ENCODE results near the gene RCSD1. TPM values are rescaled to one million over a fixed set of nuclear protein-coding genes. Genes with fewer than 3 reads are reported as not detected.
"Not testable (repeated sequence)": the region's sequence is repeated elsewhere in the genome, so short reads cannot be mapped to it uniquely, and the experiment has no call there.

RCSD1 gene, protein sequence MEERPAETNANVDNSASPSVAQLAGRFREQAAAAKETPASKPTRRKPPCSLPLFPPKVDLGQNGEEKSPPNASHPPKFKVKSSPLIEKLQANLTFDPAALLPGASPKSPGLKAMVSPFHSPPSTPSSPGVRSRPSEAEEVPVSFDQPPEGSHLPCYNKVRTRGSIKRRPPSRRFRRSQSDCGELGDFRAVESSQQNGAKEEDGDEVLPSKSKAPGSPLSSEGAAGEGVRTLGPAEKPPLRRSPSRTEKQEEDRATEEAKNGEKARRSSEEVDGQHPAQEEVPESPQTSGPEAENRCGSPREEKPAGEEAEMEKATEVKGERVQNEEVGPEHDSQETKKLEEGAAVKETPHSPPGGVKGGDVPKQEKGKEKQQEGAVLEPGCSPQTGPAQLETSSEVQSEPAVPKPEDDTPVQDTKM
- polyA plus RNA-seq (ENCODE audit: insufficient read length in 10 of 10): 10 to 100 TPM; 24.1 to 56.9 (median 47.2) TPM
- long read RNA-seq, donor 1, transcript RCSD1-202 (7 exons, 3,135 nt): major isoform, 7 of 7 reads
- long read RNA-seq, donor 1, partial matches to known transcripts: 0 of 7 reads
- long read RNA-seq, donor 1, other reads (novel, unspliced or antisense): 0 of 7 reads
- long read RNA-seq, donor 2, transcript RCSD1-202 (7 exons, 3,135 nt): major isoform, 9 of 9 reads
- long read RNA-seq, donor 2, partial matches to known transcripts: 0 of 9 reads
- long read RNA-seq, donor 2, other reads (novel, unspliced or antisense): 0 of 9 reads
- long read RNA-seq, donor 3: 0 reads
- long read RNA-seq, donor 4, partial matches to known transcripts: 0 of 3 reads
- long read RNA-seq, donor 4, other reads (novel, unspliced or antisense): 0 of 3 reads
- long read RNA-seq, donor 5, transcript RCSD1-202 (7 exons, 3,135 nt): major isoform, 5 of 11 reads
- long read RNA-seq, donor 5, partial matches to known transcripts: 6 of 11 reads
- long read RNA-seq, donor 5, other reads (novel, unspliced or antisense): 0 of 11 reads
- long read RNA-seq, donor 6, partial matches to known transcripts: 0 of 3 reads
- long read RNA-seq, donor 6, other reads (novel, unspliced or antisense): 0 of 3 reads
- long read RNA-seq, donor 7, partial matches to known transcripts: 0 of 2 reads
- long read RNA-seq, donor 7, other reads (novel, unspliced or antisense): 0 of 2 reads
- long read RNA-seq, donor 8, partial matches to known transcripts: 0 of 1 reads
- long read RNA-seq, donor 8, other reads (novel, unspliced or antisense): 0 of 1 reads
- long read RNA-seq, donor 9: 0 reads

DNA sequence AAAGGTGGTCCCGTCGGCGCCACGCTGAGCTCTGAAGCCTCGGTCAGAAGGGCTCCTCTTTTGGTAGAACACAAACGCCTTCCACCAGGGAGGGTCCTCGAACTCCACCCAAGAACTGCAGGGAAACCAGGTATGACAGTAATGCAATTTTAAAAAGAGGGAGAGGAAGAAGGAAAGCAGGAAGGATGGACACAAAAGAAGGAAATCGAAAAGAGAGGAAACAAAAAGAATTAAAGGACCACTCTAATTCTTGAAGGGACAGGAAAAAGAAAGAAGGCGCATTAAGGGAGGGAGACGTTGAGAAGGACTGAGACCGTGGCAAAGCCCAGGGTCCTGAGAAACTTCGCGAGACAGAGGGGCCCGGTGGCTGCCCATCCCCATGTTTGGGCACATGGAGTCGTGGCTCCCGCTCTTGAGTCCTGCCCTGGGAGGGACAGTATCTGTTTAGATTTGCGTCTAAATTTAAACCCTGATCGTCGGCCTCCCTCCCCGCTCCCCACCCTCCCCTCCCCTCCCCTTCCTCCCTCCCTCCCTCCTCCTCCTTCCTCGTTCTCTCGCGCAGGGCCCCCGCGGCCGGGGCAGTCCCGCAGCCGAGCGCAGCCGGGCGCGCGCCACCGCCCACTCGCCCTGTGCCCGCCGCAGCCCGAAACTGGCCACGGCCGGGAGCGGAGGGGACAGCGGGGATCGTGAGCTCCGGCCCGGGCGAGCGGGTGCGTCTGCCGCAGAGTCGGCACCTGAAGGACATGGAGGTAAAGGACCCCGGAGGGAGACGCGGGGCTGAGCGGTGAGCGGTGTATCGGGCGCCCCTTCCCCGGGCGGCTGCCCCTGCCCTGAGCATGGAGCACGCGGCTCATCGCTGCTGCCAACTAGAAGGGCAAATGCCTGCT is at the start of gene RCSD1:
Gene RCSD1, plus strand, starts transcription at position 552 of the 887 bp plus-strand sequence. Its CDS starts 192 bp downstream, at position 744.
- peak; percentile 38 to 64 (median 48) for DNase-seq

DNA sequence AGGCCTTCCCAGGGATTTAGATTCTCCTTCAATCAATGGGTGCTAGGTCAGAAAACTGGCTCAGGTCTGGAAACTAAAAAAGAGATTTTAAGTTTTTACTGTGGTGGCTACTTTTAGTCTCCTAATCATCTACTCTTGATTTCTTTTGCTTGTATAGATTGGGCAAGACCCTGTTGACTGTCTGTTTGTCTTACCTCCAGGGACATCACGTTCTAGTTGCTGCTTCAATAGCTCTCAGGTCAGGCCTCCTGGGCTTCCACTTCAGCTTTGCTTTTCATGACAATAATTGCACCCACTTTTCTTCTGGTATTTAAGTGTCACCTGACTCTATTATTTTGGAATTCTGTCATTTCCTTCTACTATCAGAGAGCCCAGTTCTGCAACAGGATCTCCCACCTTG is 48.0 kb upstream of the RCSD1 start:
- no peak for DNase-seq

DNA sequence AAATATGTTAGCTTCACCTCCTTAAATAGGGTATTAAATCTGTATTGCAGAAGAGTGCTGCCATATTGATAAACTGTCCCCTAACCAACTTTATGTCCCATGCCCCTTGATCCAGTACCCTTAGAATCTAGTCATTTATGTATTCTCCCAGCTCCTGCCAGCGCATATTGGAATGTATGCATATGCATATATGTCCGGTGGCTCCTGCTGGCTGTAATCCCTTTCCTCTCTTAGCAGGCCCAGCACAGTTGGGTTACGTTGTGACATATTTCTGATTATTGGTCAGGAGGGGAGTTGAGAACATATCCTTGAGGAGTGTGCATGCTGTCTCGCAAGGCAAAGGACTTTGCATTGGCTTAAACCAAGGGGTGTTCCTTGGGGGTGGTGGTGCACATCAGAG is 47.3 kb upstream of the RCSD1 start:
- no peak for DNase-seq

DNA sequence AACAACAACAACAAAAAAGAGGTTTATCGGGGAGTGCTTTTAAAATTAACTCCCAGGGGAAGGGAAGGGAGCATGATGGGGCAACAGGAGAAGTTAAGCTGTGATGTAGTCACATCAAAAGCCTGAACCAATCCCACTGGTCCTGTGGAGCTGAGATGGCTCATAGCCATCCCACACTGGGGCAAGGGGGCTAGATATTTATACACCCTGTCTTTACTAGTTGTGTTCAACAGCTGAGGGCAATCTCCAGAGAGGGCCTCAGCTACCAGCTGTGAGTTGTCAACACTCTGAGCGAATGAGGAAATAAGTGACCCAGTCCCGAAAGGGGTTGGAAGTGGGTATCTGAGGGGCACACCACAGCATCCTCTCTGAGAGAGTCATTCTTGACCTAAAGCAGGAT is 45.5 kb upstream of the RCSD1 start:
- DNase-seq: no peak

DNA sequence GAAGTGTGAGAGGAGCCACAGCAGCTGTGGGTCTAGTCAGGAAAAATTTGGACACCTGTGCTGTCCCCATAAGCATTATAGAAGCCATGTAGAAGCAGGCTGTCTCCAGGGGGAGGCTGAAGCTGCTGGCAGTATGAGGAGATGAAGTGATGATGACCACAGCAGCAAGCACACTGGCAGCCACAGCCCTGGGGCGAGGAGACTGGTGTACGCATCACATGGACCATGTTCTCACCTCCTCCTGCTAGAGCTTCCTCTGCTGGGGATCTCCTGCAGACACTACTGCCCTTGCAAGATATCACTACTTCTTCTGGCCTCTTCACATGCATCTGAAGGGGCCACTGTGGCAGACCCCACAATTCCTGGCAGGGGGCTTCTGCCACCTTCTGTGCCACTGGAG is 42.7 kb upstream of the RCSD1 start:
- DNase-seq: no peak

DNA sequence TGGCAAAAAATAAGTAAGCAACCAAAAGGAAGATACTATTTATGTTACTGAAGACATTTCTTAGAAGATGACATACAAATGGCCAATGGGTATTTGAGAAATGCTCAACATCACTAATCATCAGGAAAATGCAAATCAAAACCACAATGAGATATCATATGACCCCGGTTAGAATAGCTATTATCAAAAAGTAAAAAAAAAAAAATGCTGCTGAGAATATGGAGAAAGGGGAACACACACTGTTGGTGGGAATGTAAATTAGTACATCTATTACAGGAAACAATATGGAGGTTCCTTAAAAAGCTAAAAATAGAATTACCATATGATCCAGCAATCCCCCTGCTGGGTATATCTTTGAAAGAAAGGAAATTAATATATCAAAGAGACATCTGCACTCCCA is 42.2 kb upstream of the RCSD1 start:
- no peak for DNase-seq

DNA sequence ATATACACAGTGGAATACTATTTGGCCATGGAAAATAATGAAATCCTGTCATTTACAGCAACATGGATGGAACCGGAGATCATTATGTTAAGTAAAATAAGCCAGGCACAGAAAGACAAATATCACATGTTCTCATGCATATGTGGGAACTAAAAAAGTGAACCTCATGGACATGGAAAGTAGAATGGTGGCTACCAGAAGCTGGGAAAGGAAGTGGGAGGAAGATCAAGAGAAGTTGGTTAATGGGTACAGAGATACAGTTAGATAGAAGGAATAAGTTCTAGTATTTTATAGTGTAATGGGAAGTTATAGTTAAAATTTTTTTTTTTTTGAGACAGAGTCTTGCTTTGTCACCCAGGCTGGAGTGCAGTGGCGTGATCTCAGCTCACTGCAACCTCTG is 41.7 kb upstream of the RCSD1 start:
- no peak for DNase-seq

DNA sequence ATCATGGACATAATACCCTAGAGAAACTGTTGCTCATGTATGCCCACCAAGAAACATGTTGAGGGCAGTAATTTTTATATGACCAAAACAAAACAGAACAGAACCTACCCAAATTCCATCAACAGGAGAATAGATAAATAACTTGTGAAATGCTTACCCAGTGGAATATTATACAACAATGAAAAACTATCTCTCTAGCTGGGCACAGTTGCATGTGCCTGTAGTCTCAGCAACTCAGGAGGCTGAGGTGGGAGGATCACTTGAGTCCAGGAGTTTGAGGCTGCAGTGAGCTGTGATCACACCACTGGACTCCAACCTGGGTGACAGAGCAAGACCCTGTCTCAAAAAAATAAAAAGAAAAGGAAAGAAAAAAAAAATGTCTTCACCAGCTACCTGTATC is 37.6 kb upstream of the RCSD1 start:
- DNase-seq: no peak

DNA sequence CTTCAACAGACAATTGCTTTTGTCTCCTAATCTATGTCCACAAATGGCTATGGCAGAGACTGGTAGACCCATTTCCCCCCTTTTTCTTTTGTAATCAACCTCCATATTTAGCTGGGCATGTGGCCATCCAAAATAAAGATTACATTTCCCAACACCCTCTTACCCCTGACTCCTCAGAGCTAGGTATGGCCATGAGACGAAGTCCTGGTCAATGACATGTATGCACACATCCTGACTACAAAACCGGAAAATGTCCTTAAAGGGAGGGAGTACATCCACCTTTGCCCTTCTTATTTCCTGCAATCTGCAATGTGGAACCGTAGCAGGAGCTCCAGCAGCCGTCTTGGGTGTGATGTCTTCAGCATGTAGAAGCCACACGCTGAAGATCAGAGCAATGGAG is 36.2 kb upstream of the RCSD1 start:
- DNase-seq: no peak

DNA sequence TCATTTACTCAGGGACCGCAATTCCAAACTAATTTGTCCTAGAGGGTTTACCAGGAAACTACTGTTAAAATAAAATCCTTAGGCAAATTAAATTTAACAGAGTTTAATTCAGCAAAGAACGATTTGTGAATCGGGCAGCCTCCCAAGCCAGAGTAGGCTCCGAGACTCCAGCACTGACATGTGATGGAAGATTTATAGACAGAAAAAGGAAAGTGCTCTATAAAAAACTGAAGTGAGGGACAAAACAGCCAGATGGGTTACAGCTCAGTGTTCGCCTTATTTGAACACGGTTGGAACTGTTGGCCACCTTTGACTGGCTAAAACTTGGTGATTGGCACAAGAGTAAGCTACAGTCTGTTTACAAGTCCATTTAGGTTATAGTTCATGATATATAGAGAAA is 35.2 kb upstream of the RCSD1 start:
- DNase-seq: no peak

DNA sequence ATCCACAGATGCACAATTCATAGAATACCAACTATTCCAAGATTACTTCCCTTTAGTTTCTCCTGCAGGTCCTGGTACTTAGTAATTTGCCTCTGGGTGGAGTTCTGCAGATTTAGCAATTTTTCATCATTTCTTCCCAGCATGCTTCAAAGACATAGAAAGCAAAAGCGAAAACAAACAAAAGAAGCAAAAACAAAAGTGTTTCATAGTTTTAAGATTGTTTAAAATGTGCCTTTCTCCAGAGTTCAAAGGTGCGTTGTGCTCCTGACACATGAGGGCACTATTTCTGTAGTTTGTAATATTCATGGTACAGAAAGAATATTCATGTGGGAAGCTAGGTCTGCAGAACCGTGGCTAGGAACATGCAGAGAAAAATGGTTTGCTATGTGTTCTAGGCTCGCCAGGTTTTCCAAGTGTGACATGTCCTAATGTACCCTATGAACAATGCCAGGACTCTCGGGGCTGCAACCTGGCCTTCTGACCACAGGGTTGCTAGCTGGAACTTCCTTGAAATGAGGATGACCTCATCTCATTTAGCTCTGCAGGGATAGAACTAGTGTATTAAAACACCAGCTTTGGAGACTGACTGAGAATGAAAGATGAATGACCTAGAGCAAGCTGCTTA is 30.0 kb upstream of the RCSD1 start:
- DNase-seq: peak; percentile 27 to 74 (median 42)

DNA sequence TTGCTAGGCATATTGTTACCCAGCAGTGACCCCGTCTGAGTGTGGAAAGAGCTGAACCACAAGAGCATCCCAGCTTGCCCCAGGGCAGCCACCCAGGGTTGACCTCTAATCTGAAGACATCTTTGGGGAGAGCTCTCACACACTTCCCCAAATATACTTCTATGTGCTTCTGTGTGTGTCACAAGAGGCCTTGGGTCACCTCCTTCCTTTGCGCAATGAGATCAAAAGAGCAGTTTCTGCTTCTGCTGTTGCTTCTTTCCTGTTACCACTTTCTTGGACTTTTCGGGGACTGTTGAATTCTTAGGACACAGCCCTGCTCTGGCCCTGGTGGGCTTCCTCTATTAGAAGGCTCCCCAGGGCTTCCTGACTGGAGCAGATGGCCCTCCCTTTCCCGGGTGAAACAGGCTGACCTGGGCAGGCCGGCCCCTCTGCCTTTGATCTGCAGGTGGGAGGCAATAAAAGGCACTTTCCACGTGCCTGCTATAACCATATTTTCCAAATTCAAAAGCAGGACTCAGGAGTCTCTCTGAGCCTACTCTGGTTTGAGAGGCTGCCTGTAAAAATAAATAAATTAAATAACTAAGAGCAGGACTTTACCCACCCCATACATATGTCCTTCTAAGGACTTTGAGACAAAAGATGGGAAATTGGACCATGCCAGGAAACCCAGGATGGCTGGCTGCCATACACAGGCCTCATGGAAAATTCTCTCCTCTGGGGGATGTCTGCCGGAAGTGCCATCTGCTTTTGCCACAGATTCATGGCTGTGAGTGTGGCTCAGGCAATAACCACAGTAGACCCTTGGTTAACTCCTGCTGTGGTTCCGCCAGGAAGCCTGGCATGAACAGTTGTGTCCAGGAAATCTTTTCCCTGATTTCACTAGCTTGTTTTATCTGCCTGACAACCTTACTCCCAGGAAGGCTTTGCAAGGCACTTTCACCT is 28.3 kb upstream of the RCSD1 start:
- DNase-seq: peak in 1 of 3 donors; percentile 51

DNA sequence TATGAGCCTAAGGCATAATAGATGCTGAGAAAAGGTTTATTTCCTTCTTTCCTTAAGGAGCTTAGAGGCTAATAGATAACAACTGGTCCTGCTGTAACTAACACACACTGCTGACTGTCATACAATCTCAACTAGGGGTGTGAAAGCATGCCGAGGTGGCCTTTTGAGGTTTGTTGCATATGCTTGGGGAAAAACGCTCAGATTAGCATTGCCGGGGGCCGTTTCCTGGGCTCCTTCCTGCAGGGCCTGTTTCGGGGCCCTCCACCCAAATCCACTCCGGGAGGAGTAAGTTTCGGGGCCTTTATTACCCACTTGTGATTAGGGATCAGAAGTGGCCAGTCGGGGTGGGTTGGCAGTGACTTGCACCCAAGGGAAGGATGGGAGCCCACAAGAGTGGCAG is 27.2 kb upstream of the RCSD1 start:
- no peak for DNase-seq

DNA sequence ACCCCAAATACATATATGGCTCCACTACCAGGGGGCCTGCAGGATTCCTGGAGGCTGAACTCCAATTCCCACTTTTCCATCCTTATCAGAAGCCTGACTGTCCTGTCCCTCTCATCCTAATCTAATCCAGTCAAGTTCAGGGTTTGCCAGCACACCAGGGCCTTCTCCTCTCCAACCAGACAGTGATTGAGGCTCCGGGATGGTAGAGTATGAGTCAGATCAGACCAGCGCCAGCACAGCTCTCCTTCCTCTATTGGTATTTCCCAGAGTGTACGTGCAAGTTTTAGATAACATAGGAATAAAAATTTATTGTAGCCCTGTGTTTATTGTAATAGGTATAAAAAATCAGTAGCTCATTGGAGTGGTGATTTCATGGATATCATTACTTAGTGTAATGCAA is 24.5 kb upstream of the RCSD1 start:
- no peak for DNase-seq

DNA sequence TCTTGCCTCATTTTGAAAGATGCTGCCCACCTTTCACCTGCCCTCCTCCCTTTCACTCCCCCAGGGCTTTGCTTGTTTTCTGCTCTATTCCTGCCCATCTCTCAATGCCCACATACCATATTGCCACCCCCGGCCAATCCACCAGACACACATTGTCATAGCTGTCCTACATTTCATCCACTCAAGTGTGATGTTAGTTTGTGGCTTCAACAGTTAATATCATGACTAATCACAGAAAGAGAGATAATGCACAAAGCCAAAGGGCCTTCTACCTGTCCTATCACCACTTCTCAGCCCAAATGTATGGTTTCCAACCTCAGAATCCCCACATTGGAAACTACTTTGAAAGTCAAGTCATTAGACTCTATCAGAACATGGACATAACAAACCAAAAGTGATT is 18.0 kb upstream of the RCSD1 start:
- DNase-seq: no peak

DNA sequence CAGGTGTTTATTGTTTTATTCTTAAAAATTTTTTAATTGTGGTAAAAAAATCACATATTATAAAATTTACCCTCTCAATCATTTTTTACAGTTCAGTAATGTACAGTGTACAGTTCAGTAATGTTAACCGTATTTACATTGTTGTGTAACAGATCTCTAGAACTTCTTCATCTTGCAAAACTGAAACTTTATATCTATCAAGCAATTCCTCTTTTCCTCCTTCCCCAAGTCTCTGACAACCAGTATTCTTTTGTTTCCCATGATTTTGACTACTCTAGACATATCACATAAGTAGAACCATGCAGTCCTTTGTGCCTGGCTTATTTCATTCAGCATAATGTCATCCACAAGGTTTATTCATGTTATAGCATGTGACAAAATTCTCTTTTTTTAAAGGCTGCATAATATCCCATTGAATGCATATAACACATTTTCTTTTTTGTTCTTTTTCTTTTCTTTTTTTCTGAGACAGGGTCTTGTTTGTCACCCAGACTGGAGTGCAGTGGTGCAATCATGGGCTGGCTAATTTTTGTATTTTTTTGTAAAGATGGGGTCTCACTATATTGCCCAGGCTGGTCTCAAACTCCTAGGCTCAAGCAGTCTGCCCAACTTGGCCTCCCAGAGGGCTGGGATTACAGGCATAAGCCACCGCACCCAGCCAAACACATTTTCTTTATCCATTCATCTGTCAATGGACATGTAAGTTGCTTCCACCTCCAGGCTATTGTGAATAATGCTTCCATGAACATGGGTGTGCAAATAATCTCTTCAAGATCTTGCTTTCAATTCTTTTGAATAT is 17.2 kb upstream of the RCSD1 start:
- DNase-seq: no peak

DNA sequence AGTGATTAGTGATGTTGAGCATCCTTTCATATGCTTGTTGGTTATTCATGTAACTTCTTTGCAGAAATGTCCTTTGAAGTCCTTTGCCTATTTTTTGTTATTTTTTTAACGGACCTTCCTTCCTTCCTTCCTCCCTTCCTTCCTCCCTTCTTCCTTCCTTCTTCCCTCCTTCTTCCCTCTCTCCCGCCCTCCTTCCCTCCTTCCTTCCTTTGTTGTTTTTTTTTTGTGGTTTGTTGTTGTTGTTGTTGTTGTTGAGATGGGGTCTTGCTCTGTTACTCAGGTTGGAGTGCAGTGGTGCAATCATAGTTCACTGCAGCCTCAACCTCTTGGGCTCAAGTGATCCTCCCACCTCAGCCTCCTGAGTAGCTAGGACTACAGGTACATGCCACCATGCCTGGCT is 16.0 kb upstream of the RCSD1 start:
- not testable (repeated sequence) for DNase-seq

DNA sequence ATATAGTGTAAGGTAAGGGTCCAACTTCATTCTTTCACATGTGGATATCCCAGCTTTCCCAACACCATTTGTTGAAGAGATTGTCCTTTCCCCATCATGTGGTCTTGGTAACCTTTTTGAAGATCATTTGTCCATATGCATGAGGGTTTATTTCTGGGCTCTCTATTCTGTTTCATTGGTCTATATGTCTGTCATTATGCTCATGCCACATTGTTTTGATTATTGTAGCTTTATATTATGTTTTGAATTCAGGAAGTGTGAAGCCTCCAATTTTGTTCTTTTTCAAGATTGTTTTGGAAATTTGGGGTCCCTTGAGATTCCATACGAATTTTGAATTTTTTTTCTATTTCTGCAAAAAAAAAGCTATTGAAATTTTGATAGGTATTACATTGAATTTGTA is 15.2 kb upstream of the RCSD1 start:
- DNase-seq: no peak

DNA sequence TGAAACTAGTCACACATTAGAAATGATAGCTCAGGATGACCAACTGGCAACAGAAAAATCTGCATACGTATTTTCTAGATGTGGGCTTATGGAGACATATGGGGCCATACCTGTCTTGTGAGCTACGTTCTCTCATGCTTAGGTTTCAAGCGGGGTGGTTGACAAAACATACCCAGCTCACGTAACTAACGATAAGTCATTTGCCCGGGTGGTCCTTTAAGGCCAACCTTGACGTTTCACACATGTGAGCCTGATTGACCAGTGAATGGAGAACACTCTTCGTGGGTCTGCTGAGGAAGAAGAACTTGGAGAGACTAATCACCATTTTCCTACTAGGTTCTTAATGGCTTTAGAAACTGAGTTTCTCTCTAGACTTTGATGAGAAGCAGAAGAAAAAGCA is 13.5 kb upstream of the RCSD1 start:
- DNase-seq: no peak
